ENCODE results near the gene SYVN1.

- TF ChIP-seq CTCF (IDR thresholded peaks at IDR 0.05) (no peak), NFIC (IDR thresholded peaks at IDR 0.05; ENCODE audit: borderline replicate concordance) (no peak), GATA2 (CRISPR knock-in tag; IDR thresholded peaks at IDR 0.05) (no peak), ZBTB33 (IDR thresholded peaks at IDR 0.05; ENCODE audit: borderline replicate concordance, low read depth) (no peak), RXRA (IDR thresholded peaks at IDR 0.05; ENCODE audit: borderline replicate concordance, low read depth) (no peak), FOXM1 (IDR thresholded peaks at IDR 0.05; ENCODE audit: low read depth) (no peak), GABPA (IDR thresholded peaks at IDR 0.05; ENCODE audit: low read depth) (no peak), POLR2AphosphoS5 (IDR thresholded peaks at IDR 0.05; ENCODE audit: low read depth, low read length) (no peak), CHD2 (IDR thresholded peaks at IDR 0.05; ENCODE audit: low read length, partially characterized antibody) (no peak), JUND (IDR thresholded peaks at IDR 0.05) (no peak), REST (IDR thresholded peaks at IDR 0.05; ENCODE audit: low read depth, low read length) (no peak), MXI1 (IDR thresholded peaks at IDR 0.05; ENCODE audit: low read depth, low read length) (no peak)
Observed at GRCh38 chr11:65141896-65142494, 7.7 kb upstream of the SYVN1 start.
